Urinary bladder (tissue), 4 donors: Measurements from ENCODE around the gene ROMO1. TPM values are rescaled to one million over a fixed set of nuclear protein-coding genes. Genes with fewer than 3 reads are reported as not detected.

Experiments used
- DNase-seq: peaks from one replicate; pipeline ENCODE4 v3.0.0-alpha.2; 2015; ENCODE audit errors: extremely low spot score
- H3K27ac ChIP-seq: one replicate; pipeline ENCODE4 v1.5.1; 2013; ENCODE audit warnings: low read depth, mild to moderate bottlenecking, moderate library complexity
- H3K36me3 ChIP-seq: one replicate; pipeline ENCODE4 v1.6.1; 2013; ENCODE audit warnings: mild to moderate bottlenecking, moderate library complexity; ENCODE audit not compliant: insufficient read depth
- H3K4me1 ChIP-seq: one replicate; pipeline ENCODE4 v1.6.1; 2013; ENCODE audit warnings: mild to moderate bottlenecking, moderate library complexity; ENCODE audit not compliant: insufficient read depth
- H3K4me3 ChIP-seq: one replicate; pipeline ENCODE4 v1.5.1; 2013; ENCODE audit warnings: low read depth, low read length
- WGBS: extraction: QIAGEN DNeasy Blood & Tissue Kit; methylation state at CpG from one replicate; pipeline ENCODE4 v1.1.7; 2013; 5-methylcytosine and 5-hydroxymethylcytosine counted together
- polyA plus RNA-seq: library from polyadenylated mRNA; stranded (reverse); fragments of 200-250 nt; gene quantifications from one replicate; pipeline ENCODE4 v1.2.3, GENCODE V29; 2013
- total RNA-seq: library from RNA; depleted of rRNA; stranded (reverse); fragments of >200 nt; gene quantifications from one replicate; pipeline ENCODE4 v1.2.3, GENCODE V29; 2014
- donor health status: healthy with polysubstance abuse.
- donor health status: healthy.

Gene ROMO1
- total RNA-seq (78.8 TPM), polyA plus RNA-seq (252 TPM)

- Histone ChIP-seq H3K4me3 (peak within 1 kb of the TSS; percentile 85), H3K36me3 (no peaks in the 10 kb centered on the region), H3K27ac (peak within 1 kb of the TSS; percentile 84), H3K4me1 (no peaks in the 10 kb centered on the region)
- under 1% methylated on average over 81 of the region's 81 CpGs for WGBS
- DNase-seq = peak; percentile 55
Measured at GRCh38 chr20:35699127-35699956, at the start of gene ROMO1, which contains the start of gene NFS1. ROMO1 (plus strand) TSS chr20:35699405; CDS start chr20:35699633, 228 bp downstream. NFS1 (minus strand) TSS chr20:35699352; CDS start chr20:35699288, 64 bp downstream.

- no peaks in the 10 kb centered on the region for H3K36me3 ChIP-seq
- peaks cover 1% of the 10 kb centered on the region for H3K4me1 ChIP-seq
- no peak for DNase-seq
- WGBS = 72% methylated on average over 3 of the region's 3 CpGs
- H3K4me3 ChIP-seq = no peak overlapping the region
- H3K27ac ChIP-seq = no peak overlapping the region
Measured at GRCh38 chr20:35650632-35651031, 48.6 kb upstream of the ROMO1 start.

- DNase-seq = no peak
- Histone ChIP-seq H3K36me3 (no peaks in the 10 kb centered on the region), H3K4me3 (no peak overlapping the region), H3K4me1 (no peaks in the 10 kb centered on the region), H3K27ac (no peak overlapping the region)
Measured at GRCh38 chr20:35651958-35652357, 47.2 kb upstream of the ROMO1 start.

GRCh38 chr20:35652641-35653429, 46.4 kb upstream of the ROMO1 start:
- Histone ChIP-seq H3K4me1 (no peaks in the 10 kb centered on the region), H3K27ac (no peak overlapping the region), H3K36me3 (no peaks in the 10 kb centered on the region), H3K4me3 (no peak overlapping the region)
- DNase-seq = no peak
- 97% methylated on average over 13 of the region's 13 CpGs for WGBS

GRCh38 chr20:35653430-35653734, 45.8 kb upstream of the ROMO1 start:
- no peak for DNase-seq
- Histone ChIP-seq H3K4me1 (no peaks in the 10 kb centered on the region), H3K36me3 (no peaks in the 10 kb centered on the region), H3K27ac (no peak overlapping the region), H3K4me3 (no peak overlapping the region)
- 97% methylated on average over 3 of the region's 3 CpGs for WGBS

GRCh38 chr20:35653893-35654292, 45.3 kb upstream of the ROMO1 start:
- Histone ChIP-seq H3K27ac (no peak overlapping the region), H3K4me1 (no peaks in the 10 kb centered on the region), H3K36me3 (no peaks in the 10 kb centered on the region), H3K4me3 (no peak overlapping the region)
- WGBS = 90% methylated on average over 4 of the region's 4 CpGs
- no peak for DNase-seq

- Histone ChIP-seq H3K4me1 (no peaks in the 10 kb centered on the region), H3K4me3 (no peak overlapping the region), H3K36me3 (no peaks in the 10 kb centered on the region), H3K27ac (no peak overlapping the region)
- DNase-seq = no peak
- 96% methylated on average over 9 of the region's 9 CpGs for WGBS
Measured at GRCh38 chr20:35654415-35654814, 44.8 kb upstream of the ROMO1 start.

GRCh38 chr20:35657271-35657670, 41.9 kb upstream of the ROMO1 start:
- Histone ChIP-seq H3K4me3 (no peak overlapping the region), H3K36me3 (no peaks in the 10 kb centered on the region), H3K4me1 (peaks cover 3% of the 10 kb centered on the region), H3K27ac (peak overlapping the region; percentile 38)
- WGBS = 36% methylated on average over 1 of the region's 1 CpG
- DNase-seq = no peak

- H3K4me3 ChIP-seq = no peak overlapping the region
- no peak overlapping the region for H3K27ac ChIP-seq
- no peaks in the 10 kb centered on the region for H3K36me3 ChIP-seq
- DNase-seq = no peak
- peaks cover 3% of the 10 kb centered on the region for H3K4me1 ChIP-seq
- WGBS = 93% methylated on average over 10 of the region's 10 CpGs
Measured at GRCh38 chr20:35660122-35660937, 38.9 kb upstream of the ROMO1 start.

- no peak for DNase-seq
- Histone ChIP-seq H3K4me3 (no peak overlapping the region), H3K27ac (no peak overlapping the region), H3K4me1 (peaks cover 3% of the 10 kb centered on the region), H3K36me3 (no peaks in the 10 kb centered on the region)
- 79% methylated on average over 2 of the region's 2 CpGs for WGBS
Measured at GRCh38 chr20:35661053-35661452, 38.2 kb upstream of the ROMO1 start.

- 33% methylated on average over 3 of the region's 3 CpGs for WGBS
- no peak for DNase-seq
- Histone ChIP-seq H3K4me1 (peaks cover 3% of the 10 kb centered on the region), H3K36me3 (no peaks in the 10 kb centered on the region), H3K4me3 (no peak overlapping the region), H3K27ac (no peak overlapping the region)
Measured at GRCh38 chr20:35661908-35662307, 37.3 kb upstream of the ROMO1 start.

- Histone ChIP-seq H3K27ac (no peak overlapping the region), H3K36me3 (no peaks in the 10 kb centered on the region), H3K4me3 (no peak overlapping the region), H3K4me1 (peaks cover 3% of the 10 kb centered on the region)
- WGBS = 30% methylated on average over 2 of the region's 2 CpGs
- no peak for DNase-seq
Measured at GRCh38 chr20:35662551-35662950, 36.7 kb upstream of the ROMO1 start.
